HG03135 (cell line): Measurements from ENCODE around the gene CILP2.

ENCODE experiments used
- ATAC-seq: cut with Tn5 transposase; IDR thresholded peaks from one replicate; pipeline ENCODE4 v1.9.1; 2021; ENCODE audit warnings: mild to moderate bottlenecking, moderate library complexity; ENCODE audit not compliant: unreplicated experiment

The CILP2 gene, protein sequence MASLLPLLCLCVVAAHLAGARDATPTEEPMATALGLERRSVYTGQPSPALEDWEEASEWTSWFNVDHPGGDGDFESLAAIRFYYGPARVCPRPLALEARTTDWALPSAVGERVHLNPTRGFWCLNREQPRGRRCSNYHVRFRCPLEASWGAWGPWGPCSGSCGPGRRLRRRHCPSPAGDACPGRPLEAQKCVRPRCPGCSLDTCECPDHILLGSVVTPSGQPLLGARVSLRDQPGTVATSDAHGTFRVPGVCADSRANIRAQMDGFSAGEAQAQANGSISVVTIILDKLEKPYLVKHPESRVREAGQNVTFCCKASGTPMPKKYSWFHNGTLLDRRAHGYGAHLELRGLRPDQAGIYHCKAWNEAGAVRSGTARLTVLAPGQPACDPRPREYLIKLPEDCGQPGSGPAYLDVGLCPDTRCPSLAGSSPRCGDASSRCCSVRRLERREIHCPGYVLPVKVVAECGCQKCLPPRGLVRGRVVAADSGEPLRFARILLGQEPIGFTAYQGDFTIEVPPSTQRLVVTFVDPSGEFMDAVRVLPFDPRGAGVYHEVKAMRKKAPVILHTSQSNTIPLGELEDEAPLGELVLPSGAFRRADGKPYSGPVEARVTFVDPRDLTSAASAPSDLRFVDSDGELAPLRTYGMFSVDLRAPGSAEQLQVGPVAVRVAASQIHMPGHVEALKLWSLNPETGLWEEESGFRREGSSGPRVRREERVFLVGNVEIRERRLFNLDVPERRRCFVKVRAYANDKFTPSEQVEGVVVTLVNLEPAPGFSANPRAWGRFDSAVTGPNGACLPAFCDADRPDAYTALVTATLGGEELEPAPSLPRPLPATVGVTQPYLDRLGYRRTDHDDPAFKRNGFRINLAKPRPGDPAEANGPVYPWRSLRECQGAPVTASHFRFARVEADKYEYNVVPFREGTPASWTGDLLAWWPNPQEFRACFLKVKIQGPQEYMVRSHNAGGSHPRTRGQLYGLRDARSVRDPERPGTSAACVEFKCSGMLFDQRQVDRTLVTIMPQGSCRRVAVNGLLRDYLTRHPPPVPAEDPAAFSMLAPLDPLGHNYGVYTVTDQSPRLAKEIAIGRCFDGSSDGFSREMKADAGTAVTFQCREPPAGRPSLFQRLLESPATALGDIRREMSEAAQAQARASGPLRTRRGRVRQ

DNA sequence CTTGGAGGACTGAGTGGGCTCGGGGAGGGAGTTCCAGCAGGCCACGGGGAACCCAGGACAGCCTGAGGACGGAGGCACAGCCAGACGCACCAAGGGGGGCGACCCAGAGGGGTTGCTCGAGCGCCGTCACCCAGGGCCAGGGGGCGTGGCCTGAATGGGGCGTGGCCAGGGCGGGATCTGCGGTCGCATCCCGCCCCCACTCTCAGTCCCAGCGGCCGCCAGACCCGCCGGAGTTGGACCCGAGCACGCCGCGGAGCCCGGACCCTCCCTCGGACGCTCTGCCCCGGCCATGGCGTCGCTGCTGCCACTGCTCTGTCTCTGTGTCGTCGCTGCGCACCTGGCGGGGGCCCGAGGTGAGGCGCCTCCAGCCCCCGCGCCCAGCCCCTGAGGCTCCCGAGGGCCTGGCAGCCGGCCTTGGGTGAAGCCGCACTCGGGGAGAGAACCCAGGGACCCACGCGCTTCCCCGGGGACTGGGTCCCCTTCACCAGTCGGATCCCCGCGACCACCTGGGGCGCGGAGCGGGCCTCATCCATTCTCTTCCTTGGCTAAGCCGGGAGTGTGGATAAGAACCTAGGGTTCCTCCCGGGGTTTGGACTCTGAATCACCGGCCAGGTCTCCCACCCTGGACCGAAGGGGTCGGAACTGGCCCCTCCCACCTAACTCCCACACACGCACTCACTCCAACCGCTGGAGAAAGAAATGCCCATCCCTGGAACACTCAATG lies at the start of gene CILP2:
Gene CILP2, plus strand, starts transcription at position 205 of the 724 bp plus-strand sequence. Its CDS starts 85 bp downstream, at position 290.
- no peak for ATAC-seq

- ATAC-seq = peak; percentile 57
Measured at GRCh38 chr19:19488875-19489690, 49.0 kb upstream of the CILP2 start.

DNA sequence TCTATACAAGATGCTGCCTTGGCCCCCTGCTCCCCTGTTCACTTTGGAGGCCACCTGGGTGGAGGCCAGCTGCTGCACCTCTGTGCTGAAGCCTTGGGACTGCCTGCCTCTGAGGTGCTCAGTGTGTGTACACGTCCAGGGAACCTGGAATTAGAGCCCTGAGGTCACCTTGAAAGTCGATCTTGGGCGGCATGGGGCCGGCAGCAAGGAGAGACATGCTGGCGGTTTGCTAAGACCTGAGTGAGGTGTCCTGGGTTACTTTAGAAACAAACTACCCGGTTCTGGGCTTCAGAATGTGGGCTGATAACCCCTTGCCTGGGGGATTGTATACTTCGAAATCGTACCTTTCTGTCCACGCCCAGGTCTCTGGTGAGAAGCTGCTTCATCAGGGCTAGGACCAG lies 48.3 kb upstream of the CILP2 start:
- no peak for ATAC-seq

DNA sequence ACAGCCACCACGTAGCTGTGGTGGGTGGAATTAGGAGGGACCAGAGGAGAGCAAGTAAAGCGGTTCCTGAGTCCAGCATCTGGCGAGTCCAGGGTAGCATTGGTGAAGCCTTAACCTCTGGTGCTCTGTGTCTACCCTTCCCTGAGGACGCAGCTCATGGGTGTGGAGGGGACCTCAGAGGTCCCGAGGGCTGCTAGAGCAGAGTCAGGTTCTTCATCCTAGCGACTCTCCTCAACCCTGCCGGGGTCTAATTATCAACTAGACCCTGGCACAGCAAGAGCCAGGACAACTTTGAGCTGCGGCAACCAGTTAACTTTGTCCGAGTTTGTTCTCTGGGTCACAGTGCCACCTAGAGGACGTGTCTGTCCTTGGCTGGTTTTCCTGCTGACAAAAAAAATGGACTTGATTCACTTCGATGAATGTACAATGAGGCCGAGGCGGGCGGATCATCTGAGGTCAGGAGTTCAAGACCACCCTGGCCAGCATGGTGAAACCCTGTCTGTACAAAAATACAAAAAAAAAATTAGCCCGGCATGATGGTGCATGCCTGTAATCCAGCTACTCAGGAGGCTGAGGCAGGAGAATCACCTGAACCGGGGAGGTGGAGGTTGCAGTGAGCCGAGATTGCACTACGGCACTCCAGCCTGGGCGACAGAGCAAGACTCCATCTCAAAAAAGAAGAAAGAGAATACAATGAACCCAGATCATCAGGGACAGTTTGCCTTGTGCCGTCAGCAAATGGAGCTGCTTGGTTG lies 47.7 kb upstream of the CILP2 start:
- no peak for ATAC-seq

GRCh38 chr19:19491321-19492025 lies 46.6 kb upstream of the CILP2 start:
- ATAC-seq = no peak

GRCh38 chr19:19492026-19492610 lies 45.9 kb upstream of the CILP2 start:
- no peak for ATAC-seq

DNA sequence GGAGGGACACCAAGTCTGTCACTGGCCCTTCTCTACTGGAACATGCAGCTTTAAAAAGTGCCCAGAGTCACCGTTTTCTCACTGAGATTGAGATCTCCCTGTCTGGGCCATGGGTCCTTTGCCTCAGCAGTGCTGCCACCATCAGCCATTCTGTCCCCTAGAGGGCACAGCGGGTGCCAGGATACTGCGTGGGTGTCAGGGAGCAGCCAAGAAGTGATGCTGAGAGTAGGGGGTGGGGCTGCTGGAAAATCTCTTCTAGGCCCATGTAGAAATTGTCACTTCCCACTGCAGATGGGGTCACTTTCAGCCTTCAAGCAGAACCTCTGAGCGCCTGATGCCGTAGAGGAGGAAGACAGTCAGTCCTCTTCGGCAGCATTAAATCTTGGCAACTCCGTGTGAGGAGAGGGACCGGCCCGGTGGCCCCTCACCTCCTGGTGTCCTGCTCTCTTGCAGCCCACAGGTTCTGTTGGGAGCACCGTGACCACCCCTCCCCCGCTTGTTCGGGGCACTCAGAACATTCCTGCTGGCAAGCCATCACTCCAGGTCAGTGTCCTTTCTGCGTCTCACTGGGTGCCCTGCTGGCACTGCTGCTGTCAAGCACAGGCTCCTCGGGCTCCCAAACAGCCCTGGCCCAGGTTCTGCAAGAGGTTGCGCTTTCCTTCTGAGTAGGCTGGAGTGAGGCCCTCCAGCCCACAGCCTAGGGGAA lies 44.1 kb upstream of the CILP2 start:
- ATAC-seq = no peak

- no peak for ATAC-seq
Measured at GRCh38 chr19:19495614-19496603, 42.2 kb upstream of the CILP2 start.

DNA sequence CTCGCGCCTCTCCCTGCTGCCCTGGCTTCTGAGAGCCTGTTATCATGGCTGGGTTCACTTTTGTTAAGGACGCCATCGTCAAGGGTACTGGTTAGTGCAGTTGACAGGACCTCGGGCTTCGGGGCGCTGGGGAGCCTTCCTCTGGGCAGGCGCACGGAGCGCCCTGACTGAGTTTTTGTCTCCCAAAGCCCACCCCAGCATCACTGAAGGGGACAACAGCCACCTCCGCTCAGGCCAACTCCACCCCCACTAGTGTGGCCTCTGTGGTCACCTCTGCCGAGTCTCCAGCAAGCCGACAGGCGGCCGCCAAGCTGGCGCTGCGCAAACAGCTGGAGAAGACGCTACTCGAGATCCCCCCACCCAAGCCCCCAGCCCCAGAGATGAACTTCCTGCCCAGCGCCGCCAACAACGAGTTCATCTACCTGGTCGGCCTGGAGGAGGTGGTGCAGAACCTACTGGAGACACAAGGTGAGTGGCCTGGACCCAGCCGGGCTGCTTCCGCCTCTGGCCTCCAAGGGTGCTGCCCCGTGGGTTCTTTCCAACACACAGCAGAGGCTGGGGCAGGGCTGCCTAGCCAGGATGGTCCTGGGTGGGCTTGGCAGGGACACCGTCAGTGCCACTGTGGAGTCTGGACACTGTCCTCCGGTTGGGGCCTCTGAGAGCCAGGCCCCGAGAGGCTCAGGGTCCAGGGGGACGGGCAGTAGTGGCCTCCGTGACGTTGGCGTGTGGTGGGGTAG lies 39.6 kb upstream of the CILP2 start:
- ATAC-seq = no peak

DNA sequence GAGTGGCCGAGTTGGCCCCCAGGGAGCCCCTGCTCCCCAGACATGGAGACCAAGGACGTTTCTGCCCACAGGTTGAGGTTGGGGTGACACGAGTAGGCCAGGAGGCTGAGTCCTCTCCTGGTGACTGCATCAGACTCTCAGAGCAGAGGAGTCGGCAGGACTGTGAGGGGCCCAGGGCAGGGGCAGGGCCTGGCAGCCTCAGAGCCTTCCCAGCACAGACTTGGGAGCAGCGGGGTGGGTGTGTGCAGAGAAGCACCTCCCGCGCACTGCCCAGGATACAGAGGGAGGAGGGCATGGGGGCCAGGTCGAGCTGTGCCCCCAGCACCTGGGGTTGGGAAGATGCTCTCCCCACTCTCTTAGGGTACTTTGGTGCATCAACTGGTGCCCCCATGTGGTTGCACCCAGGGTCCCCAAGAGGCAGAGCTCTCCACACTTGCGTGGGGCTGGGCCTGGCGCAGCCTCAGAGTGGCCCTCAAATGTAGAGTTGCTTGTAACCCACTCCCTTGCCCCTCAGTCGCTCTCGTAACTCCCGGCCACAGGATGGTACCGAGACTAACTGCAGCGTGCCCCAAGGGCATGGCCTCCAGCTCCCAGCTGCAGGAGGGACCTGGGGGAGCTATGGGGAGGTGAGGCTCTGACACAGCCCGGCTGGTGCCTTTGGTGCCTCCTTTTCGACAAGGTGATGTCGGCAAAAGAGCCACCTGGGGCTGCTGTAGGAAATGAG lies 38.6 kb upstream of the CILP2 start:
- no peak for ATAC-seq

DNA sequence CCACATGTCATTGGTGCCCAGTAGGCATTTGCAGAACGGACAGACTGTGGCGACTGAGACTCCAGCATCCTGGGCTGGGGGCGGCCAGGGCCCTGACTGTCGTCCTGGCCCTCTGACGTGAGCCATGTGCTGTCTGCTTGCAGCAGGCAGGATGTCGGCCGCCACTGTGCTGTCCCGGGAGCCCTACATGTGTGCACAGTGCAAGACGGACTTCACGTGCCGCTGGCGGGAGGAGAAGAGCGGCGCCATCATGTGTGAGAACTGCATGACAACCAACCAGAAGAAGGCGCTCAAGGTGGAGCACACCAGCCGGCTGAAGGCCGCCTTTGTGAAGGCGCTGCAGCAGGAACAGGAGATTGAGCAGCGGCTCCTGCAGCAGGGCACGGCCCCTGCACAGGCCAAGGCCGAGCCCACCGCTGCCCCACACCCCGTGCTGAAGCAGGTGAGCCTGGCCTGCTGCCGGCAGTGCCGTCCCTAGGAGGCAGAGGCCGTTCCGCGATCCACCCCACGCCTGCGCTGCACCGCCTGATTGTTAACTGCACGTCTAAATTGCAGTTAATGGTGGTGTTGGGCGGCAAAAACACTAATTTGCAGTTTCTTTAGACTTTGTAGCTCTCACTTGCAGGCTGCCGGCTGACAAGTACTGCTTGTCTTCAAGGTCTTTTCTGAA lies 37.0 kb upstream of the CILP2 start:
- ATAC-seq = no peak

GRCh38 chr19:19501798-19502197 lies 36.3 kb upstream of the CILP2 start:
- no peak for ATAC-seq

GRCh38 chr19:19502281-19502680 lies 35.8 kb upstream of the CILP2 start:
- no peak for ATAC-seq

- ATAC-seq = no peak
Measured at GRCh38 chr19:19502808-19503602, 35.1 kb upstream of the CILP2 start.
